PC-9 (cell line): ENCODE data around the gene PLA2R1. TPM values are rescaled to one million over a fixed set of nuclear protein-coding genes. Genes with fewer than 3 reads are reported as not detected.

ENCODE experiments used
- BruUV-seq: library from RNA; stranded (reverse); fragments of 400-500 nt; replicated peaks from 2 replicates; lab custom pipeline; 2021; lab: Mats Ljungman, UMichigan
- CTCF ChIA-PET: fragments of 300-600 bp; sonication (Branson Sonifier 250); formaldehyde crosslinking; loops from one replicate; lab custom pipeline; 2022; ENCODE audit warnings: antibody characterized with exemption; lab: Charles Lee
- POLR2A ChIA-PET: fragments of 300-600 bp; sonication (Branson Sonifier 250); formaldehyde crosslinking; loops from one replicate; lab custom pipeline; 2022; ENCODE audit warnings: antibody characterized with exemption; ENCODE audit not compliant: unreplicated experiment; lab: Charles Lee
- DNase-seq, 2 experiments: peaks; one replicate each; pipeline versions ENCODE4 v3.0.0 to v3.0.0-alpha.2; 2015 to 2022; ENCODE audit warnings: mixed read lengths in 1 of 2
- H2AFZ ChIP-seq: fragments of 200-600 bp; sonication (generic); 2 replicates; pipeline ENCODE4 v1.8.1; 2017; ENCODE audit warnings: antibody characterized with exemption
- H3F3A ChIP-seq: fragments of 200-600 bp; sonication (generic); 2 replicates; pipeline ENCODE4 v1.8.1; 2017; ENCODE audit warnings: antibody characterized with exemption, mild to moderate bottlenecking, low read depth; ENCODE audit not compliant: insufficient read depth
- H3K27ac ChIP-seq: fragments of 200-600 bp; sonication (generic); 2 replicates; pipeline ENCODE4 v1.6.1; 2016; ENCODE audit warnings: mixed run types
- H3K27me3 ChIP-seq: fragments of 200-600 bp; sonication (generic); 2 replicates; pipeline ENCODE4 v1.6.1; 2016; ENCODE audit warnings: low read depth, mixed run types; ENCODE audit not compliant: insufficient read depth
- H3K36me3 ChIP-seq: fragments of 200-600 bp; sonication (generic); 2 replicates; pipeline ENCODE4 v1.6.1; 2016; ENCODE audit warnings: low read depth, mixed run types
- H3K4me1 ChIP-seq: fragments of 200-600 bp; sonication (generic); replicated peaks from 2 replicates; pipeline ENCODE4 v1.6.1; 2016; ENCODE audit warnings: mixed run types; ENCODE audit not compliant: insufficient read depth
- H3K4me2 ChIP-seq: fragments of 200-600 bp; sonication (generic); 2 replicates; pipeline ENCODE4 v1.6.1; 2017; ENCODE audit warnings: mixed run types
- H3K4me3 ChIP-seq: fragments of 200-600 bp; sonication (generic); 2 replicates; pipeline ENCODE4 v1.6.1; 2016; ENCODE audit warnings: mixed run types
- H3K79me2 ChIP-seq: fragments of 200-600 bp; sonication (generic); 2 replicates; pipeline ENCODE4 v1.6.1; 2017; ENCODE audit warnings: low read depth, mixed run types
- H3K9me2 ChIP-seq: fragments of 200-600 bp; sonication (generic); 2 replicates; pipeline ENCODE4 v1.8.1; 2017; ENCODE audit warnings: mild to moderate bottlenecking; ENCODE audit not compliant: insufficient read depth
- H3K9me3 ChIP-seq: fragments of 200-600 bp; sonication (generic); 2 replicates; pipeline ENCODE4 v1.8.1; 2016; ENCODE audit warnings: low read depth; ENCODE audit not compliant: insufficient read depth
- H4K20me1 ChIP-seq: fragments of 200-600 bp; sonication (generic); 2 replicates; pipeline ENCODE4 v1.8.1; 2017; ENCODE audit not compliant: insufficient read depth
- CTCF ChIP-seq: fragments of 200-600 bp; sonication (generic); conservative IDR thresholded peaks from 2 replicates; pipeline ENCODE4 v1.6.1; 2017; ENCODE audit warnings: mixed run types, antibody characterized with exemption, mild to moderate bottlenecking, moderate library complexity
- EZH2 ChIP-seq: fragments of 200-600 bp; sonication (generic); IDR thresholded peaks from 2 replicates; pipeline ENCODE4 v1.8.0; 2017; ENCODE audit warnings: antibody characterized with exemption, low read depth
- intact Hi-C: fragments of 100-400 bp; cut with micrococcal nuclease; formaldehyde crosslinking; loops from one replicate; pipeline ENCODE4 v1.10.0; 2022; ENCODE audit not compliant: unreplicated experiment
- total RNA-seq: library from RNA; stranded (reverse); gene quantifications from 2 replicates; pipeline ENCODE4 v1.2.3, GENCODE V29; 2021

The PLA2R1 gene
- total RNA-seq, 1 experiment from 2014 or later = 0.33 TPM

GRCh38 chr2:159961451-159961850, 101.0 kb downstream of the PLA2R1 start:
- H2AFZ ChIP-seq = no peak overlapping the region

GRCh38 chr2:159961037-159961436, 101.4 kb downstream of the PLA2R1 start:
- H3K4me2 ChIP-seq = 0 out of 2 replicates have a peak overlapping the region, but pooled peaks have one; percentile 16
- H3F3A ChIP-seq = no peaks in the 10 kb centered on the region
- H2AFZ ChIP-seq = no peak overlapping the region
- no peak overlapping the region for H3K4me3 ChIP-seq
- H3K79me2 ChIP-seq = no peaks in the 10 kb centered on the region
- CTCF ChIA-PET = no interaction called here
- no peaks in the 10 kb centered on the region for H3K36me3 ChIP-seq
- no peak overlapping the region for H3K27ac ChIP-seq
- POLR2A ChIA-PET = no interaction called here
- H3K9me2 ChIP-seq = no peaks in the 10 kb centered on the region
- intact Hi-C loops = loop anchor here (2.0 to 10.0 kb wide), 2 partner anchors 56 to 1076 kb away; partner anchors contain the start of gene LY75
- H4K20me1 ChIP-seq = no peaks in the 10 kb centered on the region
- BruUV-seq = no TSS peak
- no peaks in the 10 kb centered on the region for H3K27me3 ChIP-seq
- no peak for TF ChIP-seq EZH2
- no peak for TF ChIP-seq CTCF
- DNase-seq = no peak
- H3K9me3 ChIP-seq = no peaks in the 10 kb centered on the region
- H3K4me1 ChIP-seq = 0 out of 2 replicates have a peak, but pooled peaks cover 5% of the 10 kb centered on the region

More at GRCh38 chr2:159961451-159961850, 101.0 kb downstream of the PLA2R1 start:
- no peaks in the 10 kb centered on the region for H3K27me3 ChIP-seq
- H3K36me3 ChIP-seq = no peaks in the 10 kb centered on the region
- intact Hi-C loops = loop anchor here (2.0 to 10.0 kb wide), 2 partner anchors 57 to 1077 kb away; partner anchors contain the start of gene LY75
- CTCF ChIA-PET = no interaction called here
- H3K27ac ChIP-seq = no peak overlapping the region
- no peaks in the 10 kb centered on the region for H3K79me2 ChIP-seq
- 0 out of 2 replicates have a peak, but pooled peaks cover 5% of the 10 kb centered on the region for H3K4me1 ChIP-seq
- no peak overlapping the region for H3K4me3 ChIP-seq
- H3F3A ChIP-seq = no peaks in the 10 kb centered on the region
- H3K9me2 ChIP-seq = no peaks in the 10 kb centered on the region
- H4K20me1 ChIP-seq = no peaks in the 10 kb centered on the region
- no peak overlapping the region for H3K4me2 ChIP-seq
- no peak for DNase-seq
- POLR2A ChIA-PET = no interaction called here
- TF ChIP-seq CTCF (no peak), EZH2 (no peak)
- H3K9me3 ChIP-seq = no peaks in the 10 kb centered on the region
- BruUV-seq = no TSS peak

- DNase-seq = peak in 1 of 2 experiments; percentile 41
- H3K4me1 ChIP-seq = 0 out of 2 replicates have a peak, but pooled peaks cover 5% of the 10 kb centered on the region
- H3F3A ChIP-seq = no peaks in the 10 kb centered on the region
- H3K4me3 ChIP-seq = no peak overlapping the region
- no peaks in the 10 kb centered on the region for H3K27me3 ChIP-seq
- TF ChIP-seq EZH2 = no peak
- no peak for TF ChIP-seq CTCF
- BruUV-seq = no TSS peak
- no peaks in the 10 kb centered on the region for H3K9me3 ChIP-seq
- no peaks in the 10 kb centered on the region for H3K79me2 ChIP-seq
- POLR2A ChIA-PET = no interaction called here
- no peaks in the 10 kb centered on the region for H4K20me1 ChIP-seq
- CTCF ChIA-PET = no interaction called here
- H3K36me3 ChIP-seq = no peaks in the 10 kb centered on the region
- no peaks in the 10 kb centered on the region for H3K9me2 ChIP-seq
- no peak overlapping the region for H2AFZ ChIP-seq
- intact Hi-C loops = loop anchor here (2.0 to 10.0 kb wide), 2 partner anchors 56 to 1076 kb away; partner anchors contain the start of gene LY75
- no peak overlapping the region for H3K27ac ChIP-seq
- H3K4me2 ChIP-seq = 0 out of 2 replicates have a peak overlapping the region, but pooled peaks have one; percentile 16
Observed at GRCh38 chr2:159960414-159960813, 102.0 kb downstream of the PLA2R1 start.
